ENCODE results near the gene SOWAHB.
"Not testable (repeated sequence)": the region's sequence is repeated elsewhere in the genome, so short reads cannot be mapped to it uniquely, and the experiment has no call there.

SOWAHB gene

GRCh38 chr4:76894537-76895255, 3.2 kb downstream of the SOWAHB start:
- no peak for DNase-seq (ENCODE audit: low spot score)

GRCh38 chr4:76892601-76893000, 5.3 kb downstream of the SOWAHB start:
- DNase-seq (ENCODE audit: low spot score) = no peak

GRCh38 chr4:76892001-76892400, 5.9 kb downstream of the SOWAHB start:
- no peak for DNase-seq (ENCODE audit: low spot score)

GRCh38 chr4:76886848-76887441, 11.0 kb downstream of the SOWAHB start:
- DNase-seq (ENCODE audit: low spot score) = no peak

- no peak for DNase-seq (ENCODE audit: low spot score)
These were observed 11.7 kb downstream of the SOWAHB start for GRCh38 chr4:76886214-76886613.

GRCh38 chr4:76883147-76883546, 14.8 kb downstream of the SOWAHB start:
- DNase-seq (ENCODE audit: low spot score) = no peak

GRCh38 chr4:76882630-76883029, 15.3 kb downstream of the SOWAHB start:
- no peak for DNase-seq (ENCODE audit: low spot score)

- no peak for DNase-seq (ENCODE audit: low spot score)
These were observed 16.6 kb downstream of the SOWAHB start for GRCh38 chr4:76881375-76881774.

- no peak for DNase-seq (ENCODE audit: low spot score)
These were observed 18.1 kb downstream of the SOWAHB start for GRCh38 chr4:76879731-76880364.

GRCh38 chr4:76878641-76879165, 19.2 kb downstream of the SOWAHB start:
- DNase-seq (ENCODE audit: low spot score) = not testable (repeated sequence)

- DNase-seq (ENCODE audit: low spot score) = no peak
These were observed 23.8 kb downstream of the SOWAHB start for GRCh38 chr4:76874176-76874575.

- DNase-seq (ENCODE audit: low spot score) = no peak
These were observed 24.4 kb downstream of the SOWAHB start for GRCh38 chr4:76873495-76873894.

- DNase-seq (ENCODE audit: low spot score) = no peak
These were observed 25.4 kb downstream of the SOWAHB start for GRCh38 chr4:76872556-76872955.

GRCh38 chr4:76868780-76869179, 29.2 kb downstream of the SOWAHB start:
- DNase-seq (ENCODE audit: low spot score) = not testable (repeated sequence)

GRCh38 chr4:76867880-76868655, 29.9 kb downstream of the SOWAHB start:
- DNase-seq (ENCODE audit: low spot score) = no peak

- DNase-seq (ENCODE audit: low spot score) = no peak
These were observed 30.6 kb downstream of the SOWAHB start for GRCh38 chr4:76867377-76867776.

- DNase-seq (ENCODE audit: low spot score) = no peak
These were observed 31.3 kb downstream of the SOWAHB start for GRCh38 chr4:76866641-76867040.

- no peak for DNase-seq (ENCODE audit: low spot score)
These were observed 39.6 kb downstream of the SOWAHB start for GRCh38 chr4:76858319-76858718.

- DNase-seq (ENCODE audit: low spot score) = no peak
These were observed 40.9 kb downstream of the SOWAHB start for GRCh38 chr4:76857074-76857409.

GRCh38 chr4:76856243-76857073, 41.5 kb downstream of the SOWAHB start:
- no peak for DNase-seq (ENCODE audit: low spot score)

- no peak for DNase-seq (ENCODE audit: low spot score)
These were observed 43.1 kb downstream of the SOWAHB start for GRCh38 chr4:76854858-76855257.

- no peak for DNase-seq (ENCODE audit: low spot score)
These were observed 46.6 kb downstream of the SOWAHB start for GRCh38 chr4:76851375-76851774.
